Astrocyte (in vitro differentiated cells and primary cell): ENCODE data around the gene TPPP3. TPM values are rescaled to one million over a fixed set of nuclear protein-coding genes. Genes with fewer than 3 reads are reported as not detected.

ENCODE experiments used
- DNase-seq: peaks from one replicate; pipeline ENCODE4 v3.0.0-alpha.2; 2010; ENCODE audit warnings: low read depth
- FAIRE-seq: peaks from 2 replicates; lab custom pipeline; 2011; peaks lifted over from hg19 to GRCh38; lab: Jason Lieb, UNC
- H2AFZ ChIP-seq: 2 replicates; pipeline ENCODE4 v1.6.0; 2012; ENCODE audit warnings: low read depth, low read length, inconsistent platforms
- H3K27ac ChIP-seq: 2 replicates; pipeline ENCODE4 v1.5.1; 2011; ENCODE audit warnings: low read depth, low read length, inconsistent platforms
- H3K27me3 ChIP-seq: 2 replicates; pipeline ENCODE4 v1.6.0; 2011; ENCODE audit warnings: low read length, inconsistent platforms; ENCODE audit not compliant: insufficient read depth
- H3K36me3 ChIP-seq: 2 replicates; pipeline ENCODE4 v1.5.1; 2011; ENCODE audit warnings: low read length, inconsistent platforms; ENCODE audit not compliant: insufficient read depth
- H3K4me1 ChIP-seq: 2 replicates; pipeline ENCODE4 v1.5.1; 2011; ENCODE audit warnings: low read length, inconsistent platforms; ENCODE audit not compliant: insufficient read depth
- H3K4me2 ChIP-seq: 2 replicates; pipeline ENCODE4 v1.6.0; 2012; ENCODE audit warnings: low read length, inconsistent platforms
- H3K4me3 ChIP-seq: 2 replicates; pipeline ENCODE4 v1.5.1; 2011; ENCODE audit warnings: low read depth, mild to moderate bottlenecking, low read length, inconsistent platforms; ENCODE audit not compliant: insufficient read depth
- H3K79me2 ChIP-seq: 2 replicates; pipeline ENCODE4 v1.6.0; 2012; ENCODE audit warnings: mild to moderate bottlenecking, low read length, inconsistent platforms; ENCODE audit not compliant: insufficient read depth
- H3K9ac ChIP-seq: 2 replicates; pipeline ENCODE4 v1.6.0; 2012; ENCODE audit warnings: mild to moderate bottlenecking, low read length, inconsistent platforms
- H3K9me3 ChIP-seq: 2 replicates; pipeline ENCODE4 v1.5.1; 2012; ENCODE audit warnings: low read depth, mild to moderate bottlenecking, low read length, inconsistent platforms; ENCODE audit not compliant: insufficient read depth
- H4K20me1 ChIP-seq: 2 replicates; pipeline ENCODE4 v1.6.0; 2012; ENCODE audit warnings: low read length, inconsistent platforms; ENCODE audit not compliant: insufficient read depth
- H3K27ac Mint-ChIP-seq: one replicate; pipeline ENCODE4 v1.8.0; 2021; ENCODE audit warnings: mild to moderate bottlenecking, mixed read lengths; ENCODE audit not compliant: unreplicated experiment
- H3K27me3 Mint-ChIP-seq: one replicate; pipeline ENCODE4 v1.8.0; 2021; ENCODE audit warnings: low read depth, mixed read lengths; ENCODE audit not compliant: unreplicated experiment
- H3K36me3 Mint-ChIP-seq: one replicate; pipeline ENCODE4 v1.8.0; 2021; ENCODE audit warnings: low read depth, mixed read lengths; ENCODE audit not compliant: unreplicated experiment
- H3K4me1 Mint-ChIP-seq: one replicate; pipeline ENCODE4 v1.8.0; 2021; ENCODE audit warnings: low read depth, mixed read lengths; ENCODE audit not compliant: unreplicated experiment
- H3K4me3 Mint-ChIP-seq: one replicate; pipeline ENCODE4 v1.8.0; 2021; ENCODE audit warnings: mild to moderate bottlenecking, moderate library complexity, mixed read lengths; ENCODE audit not compliant: unreplicated experiment
- H3K9me3 Mint-ChIP-seq: one replicate; pipeline ENCODE4 v1.8.0; 2021; ENCODE audit warnings: mild to moderate bottlenecking, mixed read lengths; ENCODE audit not compliant: unreplicated experiment
- EZH2 ChIP-seq: IDR thresholded peaks from 2 replicates; pipeline ENCODE4 v1.6.1; 2012; ENCODE audit warnings: mild to moderate bottlenecking, low read length, inconsistent platforms; ENCODE audit not compliant: insufficient read depth
- total RNA-seq: library from RNA; stranded (reverse); gene quantifications from 2 replicates; pipeline ENCODE4 v1.2.1, GENCODE V29; 2021
- TF ChIP-seq, protein P1 (sequence below): IDR thresholded peaks from 2 replicates; pipeline ENCODE4 v1.5.1; 2011; ENCODE audit warnings: low read depth, mild to moderate bottlenecking, inconsistent platforms, low read length, moderate library complexity; ENCODE audit not compliant: insufficient read depth

Gene TPPP3
- total RNA-seq, 1 donor from 2014 or later, result 0.75 TPM

- no peak for DNase-seq
- no peaks in the 10 kb centered on the region for H3K79me2 ChIP-seq
- H3K36me3 Mint-ChIP-seq, result peaks cover 2% of the 10 kb centered on the region
- H3K36me3 ChIP-seq, result no peaks in the 10 kb centered on the region
- no peaks in the 10 kb centered on the region for H4K20me1 ChIP-seq
- H3K27me3 Mint-ChIP-seq, result peaks cover 70% of the 10 kb centered on the region
- H3K4me2 ChIP-seq, result no peak overlapping the region
- peaks cover 2% of the 10 kb centered on the region for H3K9me3 Mint-ChIP-seq
- H3K4me3 ChIP-seq, result no peak overlapping the region
- no peak overlapping the region for H3K9ac ChIP-seq
- H3K9me3 ChIP-seq, result no peaks in the 10 kb centered on the region
- no peak overlapping the region for H2AFZ ChIP-seq
- no peak overlapping the region for H3K27ac ChIP-seq
- TF ChIP-seq, protein P1, sequence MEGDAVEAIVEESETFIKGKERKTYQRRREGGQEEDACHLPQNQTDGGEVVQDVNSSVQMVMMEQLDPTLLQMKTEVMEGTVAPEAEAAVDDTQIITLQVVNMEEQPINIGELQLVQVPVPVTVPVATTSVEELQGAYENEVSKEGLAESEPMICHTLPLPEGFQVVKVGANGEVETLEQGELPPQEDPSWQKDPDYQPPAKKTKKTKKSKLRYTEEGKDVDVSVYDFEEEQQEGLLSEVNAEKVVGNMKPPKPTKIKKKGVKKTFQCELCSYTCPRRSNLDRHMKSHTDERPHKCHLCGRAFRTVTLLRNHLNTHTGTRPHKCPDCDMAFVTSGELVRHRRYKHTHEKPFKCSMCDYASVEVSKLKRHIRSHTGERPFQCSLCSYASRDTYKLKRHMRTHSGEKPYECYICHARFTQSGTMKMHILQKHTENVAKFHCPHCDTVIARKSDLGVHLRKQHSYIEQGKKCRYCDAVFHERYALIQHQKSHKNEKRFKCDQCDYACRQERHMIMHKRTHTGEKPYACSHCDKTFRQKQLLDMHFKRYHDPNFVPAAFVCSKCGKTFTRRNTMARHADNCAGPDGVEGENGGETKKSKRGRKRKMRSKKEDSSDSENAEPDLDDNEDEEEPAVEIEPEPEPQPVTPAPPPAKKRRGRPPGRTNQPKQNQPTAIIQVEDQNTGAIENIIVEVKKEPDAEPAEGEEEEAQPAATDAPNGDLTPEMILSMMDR, result no peak
- no peak for TF ChIP-seq EZH2
- H3K27ac Mint-ChIP-seq, result no peak overlapping the region
- H3K4me3 Mint-ChIP-seq, result no peak overlapping the region
- peaks cover 13% of the 10 kb centered on the region for H3K4me1 ChIP-seq
- H3K4me1 Mint-ChIP-seq, result no peaks in the 10 kb centered on the region
- H3K27me3 ChIP-seq, result peaks cover 3% of the 10 kb centered on the region
- no peak for FAIRE-seq
Observed at GRCh38 chr16:67390816-67391423, 2.4 kb downstream of the TPPP3 start.

GRCh38 chr16:67389911-67390815 is 3.1 kb downstream of the TPPP3 start:
- Histone ChIP-seq H3K4me1 (peaks cover 9% of the 10 kb centered on the region), H4K20me1 (no peaks in the 10 kb centered on the region), H3K79me2 (no peaks in the 10 kb centered on the region), H3K36me3 (no peaks in the 10 kb centered on the region), H2AFZ (no peak overlapping the region), H3K9ac (no peak overlapping the region), H3K4me2 (no peak overlapping the region), H3K27me3 (peaks cover 8% of the 10 kb centered on the region), H3K9me3 (no peaks in the 10 kb centered on the region), H3K4me3 (no peak overlapping the region), H3K27ac (no peak overlapping the region)
- Mint-ChIP-seq H3K4me1 (no peaks in the 10 kb centered on the region), H3K4me3 (no peak overlapping the region), H3K36me3 (peaks cover 2% of the 10 kb centered on the region), H3K27ac (no peak overlapping the region), H3K9me3 (peaks cover 2% of the 10 kb centered on the region), H3K27me3 (peaks cover 70% of the 10 kb centered on the region)
- DNase-seq (no peak), FAIRE-seq (no peak)
- TF ChIP-seq EZH2, result no peak
- TF ChIP-seq, protein P1, result no peak
